ENCODE measurements around the gene ETNPPL. TPM values are rescaled to one million over a fixed set of nuclear protein-coding genes. Genes with fewer than 3 reads are reported as not detected.

The ETNPPL gene
- total and polyA plus RNA-seq, 5 donors = 2.9 to 9.7 (median 7.0) TPM

DNA sequence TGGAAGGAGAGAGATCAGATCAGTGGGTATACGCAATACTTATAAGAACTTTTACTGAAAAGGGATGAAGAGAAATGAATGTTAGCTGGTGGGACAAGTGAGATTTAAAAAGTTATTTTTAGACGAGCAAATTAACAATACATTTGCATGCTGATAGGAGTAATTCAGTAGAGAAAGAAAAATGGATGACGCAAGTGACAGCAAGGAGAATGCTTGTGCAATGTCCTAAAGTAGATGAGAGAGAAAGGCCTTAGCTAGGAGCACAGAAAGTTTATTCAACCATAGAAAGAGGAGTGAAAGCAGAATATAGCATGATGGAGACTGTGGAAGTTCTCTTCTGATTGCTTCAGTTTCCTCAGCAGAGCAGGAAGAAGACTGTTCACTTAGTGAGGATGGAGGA lies 66.7 kb downstream of the ETNPPL start:
- no peak overlapping the region for H3K27ac ChIP-seq (ENCODE audit: low read length)
- no peaks in the 10 kb centered on the region for H3K4me1 ChIP-seq (ENCODE audit: control insufficient read depth, insufficient read depth, low read length)
- WGBS = 82% methylated on average over 3 of the region's 3 CpGs
- no peaks in the 10 kb centered on the region for H3K9me3 ChIP-seq (ENCODE audit: control insufficient read depth, low read length)
- intact Hi-C loops (cut with DNase I) = no loop called here
- H3K4me3 ChIP-seq (ENCODE audit: low read length) = no peak overlapping the region
- no peak for DNase-seq
- H3K27me3 ChIP-seq (ENCODE audit: control insufficient read depth, insufficient read depth) = no peaks in the 10 kb centered on the region
- ATAC-seq = no peak

DNA sequence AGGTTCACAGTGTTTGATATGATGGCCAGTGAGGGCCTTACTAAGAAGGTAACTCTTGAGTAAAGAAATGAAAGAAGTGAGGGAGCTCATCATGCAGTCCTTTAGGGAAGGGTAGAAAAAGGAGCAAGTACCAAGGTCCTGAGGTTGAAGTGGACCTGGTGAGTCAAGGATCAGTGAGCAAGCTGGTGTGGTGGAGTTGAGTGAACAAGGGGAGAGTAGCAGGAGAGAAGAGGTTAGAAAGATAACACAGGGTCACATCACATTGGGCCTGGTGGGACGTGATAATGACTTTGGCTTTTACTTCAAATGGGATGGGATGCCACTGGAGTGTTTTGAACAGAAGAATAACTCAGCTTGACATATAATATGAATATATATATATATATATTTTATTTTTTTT lies 67.8 kb downstream of the ETNPPL start:
- 75% methylated on average over 1 of the region's 1 CpG for WGBS
- Histone ChIP-seq H3K9me3 (ENCODE audit: control insufficient read depth, low read length) (no peaks in the 10 kb centered on the region), H3K4me1 (ENCODE audit: control insufficient read depth, insufficient read depth, low read length) (no peaks in the 10 kb centered on the region), H3K27me3 (ENCODE audit: control insufficient read depth, insufficient read depth) (no peaks in the 10 kb centered on the region), H3K27ac (ENCODE audit: low read length) (no peak overlapping the region), H3K4me3 (ENCODE audit: low read length) (no peak overlapping the region)
- ATAC-seq (no peak), DNase-seq (no peak)
- intact Hi-C loops (cut with DNase I) = no loop called here

DNA sequence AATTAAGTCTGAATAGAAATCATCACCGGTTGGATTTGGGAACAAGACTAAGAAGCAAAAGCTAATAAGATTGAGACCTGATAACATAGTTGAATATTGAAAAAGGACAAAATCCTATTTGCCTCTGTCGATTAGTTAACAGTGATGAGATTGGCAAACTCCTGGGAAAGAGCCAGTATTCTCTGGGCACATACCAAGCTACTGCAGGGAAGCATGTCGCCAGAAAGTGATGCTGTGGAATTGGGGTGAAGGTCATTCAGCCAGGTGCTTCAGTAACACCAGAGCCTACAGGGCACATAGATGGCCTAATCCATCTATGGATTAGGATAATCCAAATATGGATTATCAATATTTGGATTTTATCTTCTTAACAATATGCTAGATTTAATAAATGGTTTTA lies 68.4 kb downstream of the ETNPPL start:
- intact Hi-C loops (cut with DNase I) = no loop called here
- ATAC-seq (no peak), DNase-seq (no peak)
- Histone ChIP-seq H3K27ac (ENCODE audit: low read length) (no peak overlapping the region), H3K9me3 (ENCODE audit: control insufficient read depth, low read length) (no peaks in the 10 kb centered on the region), H3K27me3 (ENCODE audit: control insufficient read depth, insufficient read depth) (no peaks in the 10 kb centered on the region), H3K4me3 (ENCODE audit: low read length) (no peak overlapping the region), H3K4me1 (ENCODE audit: control insufficient read depth, insufficient read depth, low read length) (no peaks in the 10 kb centered on the region)
- 85% methylated on average over 3 of the region's 3 CpGs for WGBS

DNA sequence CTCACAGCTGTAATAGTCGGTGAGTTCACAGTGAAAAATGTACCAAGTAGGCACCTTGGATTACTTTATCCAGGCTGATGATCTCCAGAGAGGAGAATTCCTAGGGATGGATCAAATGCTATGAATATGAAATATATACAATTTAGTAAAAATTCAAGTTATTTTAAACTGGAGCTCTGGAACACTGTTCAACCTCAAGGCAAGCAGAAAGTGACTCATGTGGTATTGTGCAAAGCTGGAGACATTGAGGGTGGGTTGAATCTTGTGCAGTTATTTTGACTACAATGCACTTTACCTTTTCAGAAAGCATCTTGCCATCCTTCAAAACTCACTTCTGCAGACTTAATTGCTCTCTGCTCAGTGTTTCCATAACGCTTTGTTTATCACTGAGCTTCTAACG lies 69.0 kb downstream of the ETNPPL start:
- H3K4me3 ChIP-seq (ENCODE audit: low read length) = no peak overlapping the region
- no peaks in the 10 kb centered on the region for H3K4me1 ChIP-seq (ENCODE audit: control insufficient read depth, insufficient read depth, low read length)
- H3K27ac ChIP-seq (ENCODE audit: low read length) = no peak overlapping the region
- 85% methylated on average over 3 of the region's 3 CpGs for WGBS
- no peak for ATAC-seq
- intact Hi-C loops (cut with DNase I) = no loop called here
- DNase-seq = no peak
- no peaks in the 10 kb centered on the region for H3K27me3 ChIP-seq (ENCODE audit: control insufficient read depth, insufficient read depth)
- H3K9me3 ChIP-seq (ENCODE audit: control insufficient read depth, low read length) = no peaks in the 10 kb centered on the region

DNA sequence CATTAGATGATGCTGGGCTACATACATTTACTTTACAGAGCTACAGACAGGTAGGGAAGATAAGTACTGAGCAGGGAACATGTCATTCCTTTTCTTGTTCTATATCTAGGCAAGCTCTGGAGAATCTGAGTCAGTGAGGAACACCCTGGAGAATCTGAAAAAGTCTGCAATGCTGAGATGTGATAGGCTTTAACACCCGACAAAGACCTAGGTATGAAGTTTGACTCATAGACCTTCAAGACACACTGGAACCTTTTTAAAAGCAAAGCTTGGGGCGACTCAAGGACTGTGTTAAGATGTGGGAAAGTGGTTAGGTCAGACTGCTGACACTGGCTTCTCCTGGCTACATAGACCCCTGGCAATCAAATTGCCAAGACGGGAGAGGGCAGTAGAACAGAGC lies 69.6 kb downstream of the ETNPPL start:
- H3K4me1 ChIP-seq (ENCODE audit: control insufficient read depth, insufficient read depth, low read length) = no peaks in the 10 kb centered on the region
- ATAC-seq = no peak
- intact Hi-C loops (cut with DNase I) = no loop called here
- H3K9me3 ChIP-seq (ENCODE audit: control insufficient read depth, low read length) = no peaks in the 10 kb centered on the region
- DNase-seq = no peak
- no peaks in the 10 kb centered on the region for H3K27me3 ChIP-seq (ENCODE audit: control insufficient read depth, insufficient read depth)
- 80% methylated on average over 3 of the region's 3 CpGs for WGBS
- no peak overlapping the region for H3K27ac ChIP-seq (ENCODE audit: low read length)
- no peak overlapping the region for H3K4me3 ChIP-seq (ENCODE audit: low read length)

Other genes with a start within 250 kb of the ETNPPL start
- gene RPL34, start 142.5 kb downstream of the ETNPPL start, total RNA-seq = 100 to 1,000 TPM; 727 to 878 (median 847) TPM
- 2,665 TPM for gene RPL34, start 142.5 kb downstream of the ETNPPL start, polyA plus RNA-seq
- 10 to 100 TPM; 26.6 to 46.3 (median 35.2) TPM for gene OSTC, start 112.5 kb downstream of the ETNPPL start, total RNA-seq
- gene OSTC, start 112.5 kb downstream of the ETNPPL start, polyA plus RNA-seq = 51.6 TPM

Data from right cardiac atrium (tissue), 5 donors.